Esophagus squamous epithelium (tissue), 4 donors: Measurements from ENCODE around the gene KRTAP9-3.
"Not testable (repeated sequence)": the region's sequence is repeated elsewhere in the genome, so short reads cannot be mapped to it uniquely, and the experiment has no call there.

Experiments used
- POLR2A ChIP-seq, 4 donors: fragments of 450-650 bp; IDR thresholded peaks; one replicate each; pipeline ENCODE4 v1.6.1; 2017; ENCODE audit warnings: antibody characterized with exemption in 4 of 4, mild to moderate bottlenecking in 4 of 4, moderate library complexity in 3 of 4
- TF ChIP-seq, protein P1 (sequence below), 6 experiments: fragments of 450-650 bp in 4 of 6; fragments of 200-600 bp in 2 of 6; sonication (generic) in 2 of 6; IDR thresholded peaks; one replicate each; pipeline ENCODE4 v1.5.1; 2016 to 2019; ENCODE audit warnings: antibody characterized with exemption in 6 of 6, mild to moderate bottlenecking in 4 of 6, moderate library complexity in 4 of 6

DNA sequence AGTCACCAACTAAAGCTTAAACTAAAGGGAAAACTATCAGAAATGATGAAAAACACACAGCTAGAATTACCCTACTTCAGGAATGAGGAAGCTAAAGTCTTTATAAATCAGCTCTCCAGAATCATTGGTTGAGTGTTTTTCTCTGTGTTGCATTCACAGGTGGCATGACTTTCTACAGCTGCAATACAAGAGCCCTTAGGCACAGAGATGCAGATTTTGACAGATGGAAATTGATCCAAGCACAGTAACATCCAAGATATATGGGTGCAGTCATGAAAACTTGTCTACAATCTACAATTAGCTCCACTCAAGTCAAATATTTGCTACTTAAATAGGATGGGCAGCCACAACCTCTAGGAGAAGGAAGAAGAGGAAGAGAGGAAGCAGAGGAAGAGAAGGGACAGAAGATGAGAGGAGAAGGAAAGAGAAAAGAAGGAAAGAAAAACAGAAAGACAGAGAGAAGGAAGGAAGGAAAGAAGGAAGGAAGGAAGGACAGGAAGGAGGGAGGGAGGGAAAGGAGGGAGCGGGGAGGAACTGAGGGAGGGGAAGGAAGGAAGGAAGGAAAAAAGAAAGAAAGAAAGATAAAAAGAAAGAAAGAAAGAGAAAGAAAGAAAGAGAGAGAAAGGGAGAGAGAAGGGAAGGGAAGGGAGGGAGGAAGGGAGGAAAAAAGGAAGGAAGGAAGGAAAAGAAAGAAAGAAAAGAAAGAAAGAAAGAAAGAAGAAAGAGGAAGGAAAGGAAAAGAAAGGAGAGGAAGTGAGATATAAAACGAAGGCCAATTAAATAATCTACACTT is 14.9 kb downstream of the KRTAP9-3 start:
- TF ChIP-seq, protein P1, sequence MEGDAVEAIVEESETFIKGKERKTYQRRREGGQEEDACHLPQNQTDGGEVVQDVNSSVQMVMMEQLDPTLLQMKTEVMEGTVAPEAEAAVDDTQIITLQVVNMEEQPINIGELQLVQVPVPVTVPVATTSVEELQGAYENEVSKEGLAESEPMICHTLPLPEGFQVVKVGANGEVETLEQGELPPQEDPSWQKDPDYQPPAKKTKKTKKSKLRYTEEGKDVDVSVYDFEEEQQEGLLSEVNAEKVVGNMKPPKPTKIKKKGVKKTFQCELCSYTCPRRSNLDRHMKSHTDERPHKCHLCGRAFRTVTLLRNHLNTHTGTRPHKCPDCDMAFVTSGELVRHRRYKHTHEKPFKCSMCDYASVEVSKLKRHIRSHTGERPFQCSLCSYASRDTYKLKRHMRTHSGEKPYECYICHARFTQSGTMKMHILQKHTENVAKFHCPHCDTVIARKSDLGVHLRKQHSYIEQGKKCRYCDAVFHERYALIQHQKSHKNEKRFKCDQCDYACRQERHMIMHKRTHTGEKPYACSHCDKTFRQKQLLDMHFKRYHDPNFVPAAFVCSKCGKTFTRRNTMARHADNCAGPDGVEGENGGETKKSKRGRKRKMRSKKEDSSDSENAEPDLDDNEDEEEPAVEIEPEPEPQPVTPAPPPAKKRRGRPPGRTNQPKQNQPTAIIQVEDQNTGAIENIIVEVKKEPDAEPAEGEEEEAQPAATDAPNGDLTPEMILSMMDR (IDR thresholded peaks at IDR 0.05), result not testable (repeated sequence)
- not testable (repeated sequence) for TF ChIP-seq POLR2A (IDR thresholded peaks at IDR 0.05)
